ENCODE data around the gene IER3IP1.
"Not testable (repeated sequence)": the region's sequence is repeated elsewhere in the genome, so short reads cannot be mapped to it uniquely, and the experiment has no call there.

The IER3IP1 gene, protein sequence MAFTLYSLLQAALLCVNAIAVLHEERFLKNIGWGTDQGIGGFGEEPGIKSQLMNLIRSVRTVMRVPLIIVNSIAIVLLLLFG

DNA sequence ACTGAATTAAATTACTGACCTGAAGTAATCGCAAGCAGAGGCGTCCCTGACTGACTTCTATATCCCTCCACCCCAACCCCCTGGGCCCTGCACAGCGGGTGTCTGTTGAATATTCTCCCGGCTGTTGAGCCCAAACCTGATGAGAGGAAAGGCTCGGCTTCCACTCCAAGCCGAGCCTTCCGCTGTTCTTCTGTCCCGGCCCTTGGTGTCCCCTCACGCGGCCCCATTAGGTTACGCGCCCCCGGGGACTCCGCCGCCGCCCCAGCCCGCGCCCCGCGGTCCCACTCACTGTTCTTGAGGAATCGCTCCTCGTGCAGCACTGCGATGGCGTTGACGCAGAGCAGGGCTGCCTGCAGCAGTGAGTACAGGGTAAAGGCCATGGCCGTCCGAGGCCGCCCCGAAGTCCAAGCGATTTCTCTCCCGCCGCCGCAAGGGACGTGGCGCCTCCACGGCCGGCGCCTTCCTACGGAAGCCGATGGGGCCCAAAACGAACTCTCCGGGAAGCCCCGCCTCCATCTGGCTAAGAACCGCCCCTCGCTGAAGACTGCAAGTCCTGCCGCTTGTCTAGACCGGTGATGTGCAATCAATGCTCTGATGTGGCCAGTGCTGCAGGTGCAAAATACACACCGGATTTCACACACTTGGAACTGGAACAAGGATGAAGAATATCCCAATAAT lies at the start of gene IER3IP1:
Gene IER3IP1 (minus strand): TSS at position 467 of the 678 bp plus-strand sequence. CDS start 87 bp downstream, at position 380.
- DNase-seq (ENCODE audit: low spot score): peak; percentile 83

DNA sequence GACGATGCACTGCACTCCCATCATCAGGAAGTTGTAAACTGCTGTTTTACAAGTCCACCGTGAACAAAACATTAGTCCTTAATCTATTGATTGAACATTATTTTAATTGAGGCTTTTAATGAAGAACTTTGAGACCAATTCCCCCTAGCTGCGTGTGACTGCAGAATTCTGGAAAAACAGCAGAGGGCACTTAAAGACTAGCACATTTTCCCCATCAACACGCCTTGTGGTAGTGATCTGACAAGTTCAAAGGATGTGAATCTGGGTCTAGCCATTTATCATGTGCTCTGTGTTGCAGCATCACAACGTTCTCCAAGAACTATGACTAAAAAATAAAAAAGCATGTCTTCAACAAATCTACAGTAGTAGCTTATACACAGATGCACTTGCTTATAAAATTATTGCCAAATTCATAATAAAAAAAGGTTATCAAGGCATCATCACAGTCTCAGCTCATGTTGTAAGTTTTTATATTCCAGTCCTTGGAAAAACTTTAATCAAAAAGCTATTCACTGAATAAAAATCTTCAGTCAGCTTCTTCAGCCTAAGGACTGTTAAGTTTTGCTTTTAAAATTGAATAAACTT lies 39.5 kb upstream of the IER3IP1 start:
- DNase-seq (ENCODE audit: low spot score): peak; percentile 2

- DNase-seq (ENCODE audit: low spot score): no peak
These were observed 33.0 kb upstream of the IER3IP1 start for GRCh38 chr18:47209171-47209570.

- no peak for DNase-seq (ENCODE audit: low spot score)
These were observed 30.9 kb upstream of the IER3IP1 start for GRCh38 chr18:47206945-47207637.

- peak; percentile 37 for DNase-seq (ENCODE audit: low spot score)
These were observed 28.9 kb upstream of the IER3IP1 start for GRCh38 chr18:47204908-47205522.

- no peak for DNase-seq (ENCODE audit: low spot score)
These were observed 27.7 kb upstream of the IER3IP1 start for GRCh38 chr18:47203626-47204464.

- not testable (repeated sequence) for DNase-seq (ENCODE audit: low spot score)
These were observed 19.8 kb upstream of the IER3IP1 start for GRCh38 chr18:47195961-47196360.

GRCh38 chr18:47191961-47192360 lies 15.8 kb upstream of the IER3IP1 start:
- no peak for DNase-seq (ENCODE audit: low spot score)

- DNase-seq (ENCODE audit: low spot score): no peak
These were observed 11.6 kb upstream of the IER3IP1 start for GRCh38 chr18:47187721-47188120.

DNA sequence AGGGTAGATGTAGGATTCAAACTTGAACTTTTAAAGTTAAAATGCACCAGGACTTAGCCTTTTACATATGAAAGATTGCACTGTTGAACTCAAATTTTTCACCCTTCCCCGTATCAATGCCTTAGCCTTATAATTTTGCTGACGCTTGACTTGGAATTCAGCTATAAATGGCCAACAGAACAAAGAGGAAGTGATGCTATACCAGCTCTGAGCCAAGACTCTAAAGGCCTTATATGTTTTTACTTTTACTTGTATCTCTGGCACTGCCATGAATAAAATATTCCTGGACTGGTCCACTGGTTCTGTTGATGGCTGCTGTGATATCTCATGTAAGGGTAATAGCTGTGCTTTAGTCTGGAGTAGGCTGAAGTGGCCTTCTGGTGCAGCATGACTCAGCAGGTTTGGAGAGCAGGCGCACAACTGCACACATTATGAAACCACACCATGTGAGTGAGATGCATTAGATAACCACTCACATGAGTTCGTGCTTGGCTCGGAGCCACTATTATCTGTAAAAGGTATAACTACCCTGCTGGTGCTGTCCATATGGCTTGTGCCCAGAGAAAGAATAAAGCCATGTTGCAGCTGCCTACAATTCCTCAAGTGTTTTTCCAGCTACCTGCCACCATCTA lies 8.4 kb upstream of the IER3IP1 start:
- DNase-seq (ENCODE audit: low spot score): no peak

DNA sequence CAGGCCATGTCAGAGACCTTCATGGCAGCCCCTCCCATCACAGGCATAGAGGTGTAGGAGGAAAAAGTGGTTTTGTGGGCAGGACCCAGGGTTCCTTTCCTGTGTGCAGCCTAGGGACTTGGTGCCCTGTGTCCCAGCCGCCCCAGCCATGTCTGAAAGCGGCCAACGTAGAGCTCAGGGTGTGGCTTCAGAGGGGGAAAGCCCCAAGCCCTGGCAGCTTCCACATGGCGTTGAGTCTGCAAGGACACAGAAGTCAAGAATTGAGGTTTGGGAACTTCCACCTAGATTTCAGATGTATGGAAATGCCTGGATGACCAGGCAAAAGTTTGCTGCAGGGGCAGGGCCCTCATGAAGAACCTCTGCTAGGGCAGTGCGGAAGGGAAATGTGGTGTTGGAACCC lies 6.0 kb upstream of the IER3IP1 start:
- DNase-seq (ENCODE audit: low spot score): not testable (repeated sequence)

GRCh38 chr18:47180765-47181164 lies 4.6 kb upstream of the IER3IP1 start:
- no peak for DNase-seq (ENCODE audit: low spot score)

DNA sequence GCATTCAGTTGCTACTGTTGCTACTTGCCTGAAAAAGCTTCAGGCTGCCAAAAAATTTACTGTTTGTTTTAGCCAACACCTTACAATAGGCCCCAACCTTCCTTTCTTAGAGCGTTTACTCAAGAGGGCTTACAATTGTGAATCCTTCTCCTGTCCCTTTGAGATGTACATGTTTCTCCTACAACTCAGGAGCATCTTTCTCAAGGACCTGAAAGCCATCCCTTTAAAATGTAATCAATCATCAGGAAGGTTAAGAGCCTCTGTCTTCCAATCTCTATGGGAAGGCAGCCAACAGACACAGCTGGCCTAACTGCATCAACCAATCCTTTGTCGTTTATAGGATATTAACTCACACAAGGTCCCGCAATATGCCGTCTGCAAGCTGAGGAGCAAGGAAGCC lies 3.4 kb upstream of the IER3IP1 start:
- DNase-seq (ENCODE audit: low spot score): no peak

DNA sequence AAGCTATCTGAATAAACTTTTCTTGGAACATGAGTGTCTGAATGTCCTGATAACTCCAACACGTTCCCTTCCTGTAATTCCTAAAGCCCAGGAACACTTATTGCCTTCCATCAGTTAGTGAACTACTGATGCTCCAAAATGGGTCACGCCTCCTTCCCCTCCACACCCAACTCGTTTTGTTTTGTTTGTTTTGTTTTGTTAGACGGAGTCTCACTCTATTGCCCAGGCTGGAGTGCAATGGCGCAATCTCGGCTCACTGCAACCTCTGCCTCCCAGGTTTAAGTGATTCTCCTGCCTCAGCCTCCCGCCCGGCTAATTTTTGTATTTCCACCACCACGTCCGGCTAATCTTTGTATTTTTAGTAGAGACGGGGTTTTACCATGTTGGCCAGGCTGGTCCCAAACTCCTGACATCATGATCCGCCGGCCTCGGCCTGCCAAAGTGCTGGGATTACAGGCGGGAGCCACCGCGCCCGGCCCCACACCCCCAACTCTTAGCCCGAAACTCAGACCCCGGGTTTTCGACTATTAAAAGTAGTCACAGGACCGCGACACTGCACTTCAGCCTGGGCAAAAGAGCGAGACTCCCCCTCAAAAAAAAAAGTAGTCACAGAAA lies 774 bp downstream of the IER3IP1 start:
- DNase-seq (ENCODE audit: low spot score): no peak

GRCh38 chr18:47174545-47175116 lies 1.5 kb downstream of the IER3IP1 start:
- DNase-seq (ENCODE audit: low spot score): no peak

DNA sequence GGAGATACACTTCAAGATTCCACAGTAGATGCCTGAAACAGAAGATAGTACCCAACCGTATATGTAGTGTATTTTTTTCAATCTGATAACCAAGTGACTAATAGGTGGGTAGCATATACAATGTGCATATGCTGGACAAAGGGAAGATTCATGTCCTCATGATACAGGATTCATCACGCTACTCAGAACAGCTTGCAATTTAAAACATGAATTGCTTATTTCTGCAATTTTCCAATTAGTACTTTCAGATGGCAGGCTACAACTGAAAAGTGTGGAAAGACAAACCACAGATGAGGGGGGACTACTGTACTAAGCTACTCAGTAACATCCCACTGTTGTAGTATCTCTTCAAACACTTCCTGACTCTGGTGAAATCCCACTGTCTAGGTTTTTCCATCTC lies 3.7 kb downstream of the IER3IP1 start:
- DNase-seq (ENCODE audit: low spot score): no peak

GRCh38 chr18:47168913-47169312 lies 7.3 kb downstream of the IER3IP1 start:
- no peak for DNase-seq (ENCODE audit: low spot score)

DNA sequence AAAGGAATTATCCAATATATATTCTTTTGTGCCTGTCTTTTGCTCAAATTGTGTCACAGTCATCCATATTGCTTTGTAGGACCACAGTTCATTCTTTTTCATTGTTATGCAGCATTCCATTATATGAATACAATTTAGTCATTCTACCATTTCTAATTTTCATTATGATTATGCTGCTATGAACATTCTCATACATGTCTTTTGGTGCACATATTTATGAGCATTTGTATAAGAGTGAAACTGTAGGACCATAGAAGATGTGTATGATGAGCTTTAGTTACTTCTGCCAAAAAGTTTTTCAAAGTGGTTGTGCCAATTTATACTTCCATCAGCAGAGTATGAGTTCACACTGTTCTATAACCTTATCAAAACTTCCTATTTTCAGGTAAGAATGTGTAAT lies 7.7 kb downstream of the IER3IP1 start:
- DNase-seq (ENCODE audit: low spot score): no peak

DNA sequence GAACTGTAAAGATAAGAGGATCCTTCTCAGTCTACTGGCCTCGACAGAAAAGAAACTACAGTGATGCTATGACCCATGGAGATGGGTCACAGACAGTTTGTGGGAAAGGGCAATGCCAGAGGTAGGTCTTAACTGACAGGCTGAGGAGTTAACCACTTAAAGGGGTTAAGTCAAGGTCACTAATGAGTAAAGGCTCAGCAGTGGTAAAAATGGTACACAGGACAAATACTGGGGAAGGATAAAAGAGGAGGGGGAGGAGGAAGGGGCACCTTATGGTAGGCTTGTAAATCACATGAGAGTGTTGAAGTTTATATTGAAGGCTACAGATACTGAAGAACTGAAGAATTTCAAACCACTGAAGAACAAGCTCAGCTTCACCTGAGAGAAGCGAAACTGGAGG lies 9.9 kb downstream of the IER3IP1 start:
- DNase-seq (ENCODE audit: low spot score): no peak

DNA sequence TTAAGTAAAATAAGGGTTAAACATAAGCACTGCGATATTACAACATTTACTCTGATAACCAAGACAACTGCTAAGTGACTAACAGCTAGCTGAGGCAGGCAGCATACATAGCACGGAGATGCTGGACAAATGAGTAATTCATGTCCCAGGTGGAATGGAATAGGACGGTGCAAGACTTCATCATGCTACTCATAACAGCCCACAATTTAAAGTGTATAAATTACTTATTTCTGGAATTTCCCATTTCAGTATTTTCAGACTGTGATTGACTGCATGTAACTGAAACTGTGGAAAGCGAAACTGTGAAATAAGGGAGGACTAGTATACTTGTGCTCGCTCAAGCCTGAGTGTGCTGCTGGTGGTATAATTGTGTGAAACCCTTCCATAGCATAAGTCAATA lies 12.9 kb downstream of the IER3IP1 start:
- no peak for DNase-seq (ENCODE audit: low spot score)

- DNase-seq (ENCODE audit: low spot score): no peak
These were observed 15.9 kb downstream of the IER3IP1 start for GRCh38 chr18:47160256-47160655.
